Measurements from ENCODE around the gene FAM168B. TPM values are rescaled to one million over a fixed set of nuclear protein-coding genes. Genes with fewer than 3 reads are reported as not detected.

Gene FAM168B
- polyA plus RNA-seq, 1 experiment: 84.3 TPM

DNA sequence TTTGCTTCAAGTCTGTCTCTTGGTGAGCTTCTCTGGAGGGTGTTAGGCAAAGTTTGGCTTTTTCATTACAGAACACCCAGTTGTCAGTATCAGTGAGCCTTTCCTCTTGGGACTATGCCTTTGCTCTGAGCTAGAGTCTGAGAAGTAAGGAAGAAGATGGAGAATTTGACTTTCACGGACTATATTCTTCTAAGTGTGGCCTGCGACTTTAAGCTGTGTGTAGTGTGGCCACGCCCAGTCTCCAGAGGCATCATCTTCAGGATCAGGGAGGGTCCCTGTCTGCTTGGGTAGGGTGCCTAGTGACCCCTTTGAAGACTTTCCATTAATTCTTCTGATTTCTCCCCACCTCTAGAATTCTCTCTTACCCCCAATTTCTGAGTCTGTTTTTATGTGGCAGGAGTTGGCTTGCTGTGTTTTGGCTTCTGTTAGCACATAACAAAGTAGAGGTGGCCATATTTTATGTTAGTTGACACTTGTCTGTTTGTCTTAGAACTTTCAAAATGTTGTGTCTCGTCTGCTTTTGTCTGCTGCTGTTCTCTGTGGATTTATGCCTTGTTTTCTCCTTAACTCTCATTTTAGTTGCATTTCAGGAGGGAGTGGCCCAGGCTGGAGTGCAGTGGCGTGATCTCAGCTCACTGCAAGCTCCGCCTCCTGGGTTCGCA is 20.4 kb upstream of the FAM168B start:
- DNase-seq (ENCODE audit: low read depth, low spot score): no peak
- POLR2A ChIA-PET: interaction anchor here (0.7 kb wide), 1 partner anchor 26 kb away, joined by 5 read pairs; no protein-coding TSS in a partner anchor
- H3K27ac ChIP-seq (ENCODE audit: low read depth, low read length): no peak overlapping the region

DNA sequence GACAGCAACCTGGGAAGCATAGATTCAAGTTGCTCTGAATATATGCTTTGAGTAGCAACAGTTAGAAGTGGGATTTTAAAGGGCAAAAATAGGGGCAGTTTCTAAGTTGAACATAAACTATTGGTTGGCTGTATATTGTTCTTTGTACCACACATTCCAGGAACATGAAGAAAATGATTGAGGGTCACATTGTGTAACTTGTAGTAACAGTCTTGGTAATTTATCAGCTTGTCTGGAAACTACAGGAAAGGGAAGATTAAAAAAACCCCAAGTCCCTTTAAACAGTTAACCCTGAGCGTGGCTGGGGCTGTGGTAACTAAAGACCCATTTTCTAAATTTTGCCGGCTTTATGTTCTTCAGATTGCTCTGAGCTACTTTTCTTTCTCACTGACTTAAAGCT is 19.3 kb upstream of the FAM168B start:
- ChIA-PET CTCF (interaction anchor here (1.0 kb wide), 1 partner anchor 239 kb away, joined by 3 read pairs; no protein-coding TSS in a partner anchor), POLR2A (no interaction called here)
- no peak for DNase-seq (ENCODE audit: low read depth, low spot score)
- no peak overlapping the region for H3K27ac ChIP-seq (ENCODE audit: low read depth, low read length)
- no peaks in the 10 kb centered on the region for H3K27me3 ChIP-seq (ENCODE audit: control insufficient read depth, insufficient read depth, low read length)
- TF ChIP-seq, protein P1, sequence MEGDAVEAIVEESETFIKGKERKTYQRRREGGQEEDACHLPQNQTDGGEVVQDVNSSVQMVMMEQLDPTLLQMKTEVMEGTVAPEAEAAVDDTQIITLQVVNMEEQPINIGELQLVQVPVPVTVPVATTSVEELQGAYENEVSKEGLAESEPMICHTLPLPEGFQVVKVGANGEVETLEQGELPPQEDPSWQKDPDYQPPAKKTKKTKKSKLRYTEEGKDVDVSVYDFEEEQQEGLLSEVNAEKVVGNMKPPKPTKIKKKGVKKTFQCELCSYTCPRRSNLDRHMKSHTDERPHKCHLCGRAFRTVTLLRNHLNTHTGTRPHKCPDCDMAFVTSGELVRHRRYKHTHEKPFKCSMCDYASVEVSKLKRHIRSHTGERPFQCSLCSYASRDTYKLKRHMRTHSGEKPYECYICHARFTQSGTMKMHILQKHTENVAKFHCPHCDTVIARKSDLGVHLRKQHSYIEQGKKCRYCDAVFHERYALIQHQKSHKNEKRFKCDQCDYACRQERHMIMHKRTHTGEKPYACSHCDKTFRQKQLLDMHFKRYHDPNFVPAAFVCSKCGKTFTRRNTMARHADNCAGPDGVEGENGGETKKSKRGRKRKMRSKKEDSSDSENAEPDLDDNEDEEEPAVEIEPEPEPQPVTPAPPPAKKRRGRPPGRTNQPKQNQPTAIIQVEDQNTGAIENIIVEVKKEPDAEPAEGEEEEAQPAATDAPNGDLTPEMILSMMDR (IDR thresholded peaks at IDR 0.05; ENCODE audit: low read depth, low read length): no peak
- H3K4me3 ChIP-seq (ENCODE audit: low read depth, low read length): no peak overlapping the region
- no peaks in the 10 kb centered on the region for H3K9me3 ChIP-seq (ENCODE audit: control insufficient read depth, insufficient read depth, low read length)

More for the DNA sequence above, 20.4 kb upstream of the FAM168B start:
- no peaks in the 10 kb centered on the region for H3K27me3 ChIP-seq (ENCODE audit: control insufficient read depth, insufficient read depth, low read length)
- TF ChIP-seq, protein P1 (IDR thresholded peaks at IDR 0.05; ENCODE audit: low read depth, low read length): no peak
- no peak overlapping the region for H3K4me3 ChIP-seq (ENCODE audit: low read depth, low read length)
- CTCF ChIA-PET: no interaction called here
- no peaks in the 10 kb centered on the region for H3K9me3 ChIP-seq (ENCODE audit: control insufficient read depth, insufficient read depth, low read length)

DNA sequence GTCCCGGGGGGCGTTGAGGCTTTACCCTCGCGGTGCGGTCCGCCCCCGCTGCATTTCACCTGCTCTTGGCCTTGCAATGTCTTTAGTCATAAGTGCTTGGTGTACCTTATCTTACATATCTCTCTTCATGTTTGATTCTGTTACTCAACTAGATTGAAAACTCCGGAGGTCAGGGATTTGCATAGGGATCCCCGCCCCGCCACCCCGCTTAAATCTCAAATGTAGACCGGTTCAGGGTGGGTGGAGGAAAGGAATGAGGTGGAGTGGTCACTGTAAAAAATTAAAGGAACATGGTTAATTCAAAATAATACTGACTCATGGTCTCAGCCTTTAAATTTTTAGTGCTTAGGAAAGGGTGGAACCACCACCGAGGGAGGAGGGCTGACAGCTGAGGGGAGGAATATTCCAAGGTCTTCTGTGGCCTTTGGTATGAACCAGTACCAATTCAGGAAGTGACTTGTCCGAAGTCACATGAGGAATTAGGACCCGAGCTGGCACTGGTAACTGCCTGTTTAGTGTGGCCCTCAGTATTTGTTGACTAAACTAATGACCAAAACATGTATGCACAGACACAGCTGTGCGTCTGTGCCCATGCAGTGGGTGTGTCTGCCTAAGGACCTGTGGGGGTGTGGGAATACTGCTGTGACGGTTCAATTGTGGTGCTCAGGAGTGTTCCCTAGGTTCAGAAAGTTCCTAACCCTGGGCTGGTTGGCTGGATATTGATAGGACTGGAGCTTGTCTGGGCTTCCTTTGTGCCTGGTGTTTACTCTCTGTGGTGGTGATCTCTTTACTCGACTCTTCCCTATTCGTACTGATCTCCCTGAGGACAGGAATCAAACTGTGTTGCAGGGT is 12.9 kb upstream of the FAM168B start:
- CTCF ChIA-PET: no interaction called here

GRCh38 chr2:131105156-131105949 is 12.1 kb upstream of the FAM168B start, which contains the start of gene PLEKHB2:
TSS of gene PLEKHB2 (plus strand) at chr2:131105336. CDS start at chr2:131120942, 15,606 bp downstream.
- Histone ChIP-seq H3K27me3 (ENCODE audit: control insufficient read depth, insufficient read depth, low read length) (no peaks in the 10 kb centered on the region), H3K4me3 (ENCODE audit: low read depth, low read length) (peak within 1 kb of the TSS; percentile 95), H3K27ac (ENCODE audit: low read depth, low read length) (peak within 1 kb of the TSS; percentile 91), H3K9me3 (ENCODE audit: control insufficient read depth, insufficient read depth, low read length) (no peaks in the 10 kb centered on the region; the same call in 1 of the 2 replicates)
- DNase-seq (ENCODE audit: low read depth, low spot score): peak; percentile 47
- TF ChIP-seq, protein P1 (IDR thresholded peaks at IDR 0.05; ENCODE audit: low read depth, low read length): peak; percentile 30
- POLR2A ChIA-PET: interaction anchor here (2.3 kb wide), 1 partner anchor 12 kb away, joined by 25 read pairs; the partner anchor contains the start of gene FAM168B
- CTCF ChIA-PET: interaction anchor here (1.1 to 1.5 kb wide), 2 partner anchors 10 to 17 kb away, joined by 3 to 4 read pairs; no protein-coding TSS in a partner anchor

More for the DNA sequence above, 12.9 kb upstream of the FAM168B start:
- Histone ChIP-seq H3K9me3 (ENCODE audit: control insufficient read depth, insufficient read depth, low read length) (no peaks in the 10 kb centered on the region; the same call in 1 of the 2 replicates), H3K27ac (ENCODE audit: low read depth, low read length) (peak overlapping the region; percentile 80), H3K4me3 (ENCODE audit: low read depth, low read length) (peak overlapping the region; percentile 95), H3K27me3 (ENCODE audit: control insufficient read depth, insufficient read depth, low read length) (no peaks in the 10 kb centered on the region)
- TF ChIP-seq, protein P1 (IDR thresholded peaks at IDR 0.05; ENCODE audit: low read depth, low read length): no peak
- POLR2A ChIA-PET: no interaction called here
- DNase-seq (ENCODE audit: low read depth, low spot score): no peak
